ENCODE results near the gene TESK2.
"Not testable (repeated sequence)": the region's sequence is repeated elsewhere in the genome, so short reads cannot be mapped to it uniquely, and the experiment has no call there.

The TESK2 gene, protein sequence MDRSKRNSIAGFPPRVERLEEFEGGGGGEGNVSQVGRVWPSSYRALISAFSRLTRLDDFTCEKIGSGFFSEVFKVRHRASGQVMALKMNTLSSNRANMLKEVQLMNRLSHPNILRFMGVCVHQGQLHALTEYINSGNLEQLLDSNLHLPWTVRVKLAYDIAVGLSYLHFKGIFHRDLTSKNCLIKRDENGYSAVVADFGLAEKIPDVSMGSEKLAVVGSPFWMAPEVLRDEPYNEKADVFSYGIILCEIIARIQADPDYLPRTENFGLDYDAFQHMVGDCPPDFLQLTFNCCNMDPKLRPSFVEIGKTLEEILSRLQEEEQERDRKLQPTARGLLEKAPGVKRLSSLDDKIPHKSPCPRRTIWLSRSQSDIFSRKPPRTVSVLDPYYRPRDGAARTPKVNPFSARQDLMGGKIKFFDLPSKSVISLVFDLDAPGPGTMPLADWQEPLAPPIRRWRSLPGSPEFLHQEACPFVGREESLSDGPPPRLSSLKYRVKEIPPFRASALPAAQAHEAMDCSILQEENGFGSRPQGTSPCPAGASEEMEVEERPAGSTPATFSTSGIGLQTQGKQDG

DNA sequence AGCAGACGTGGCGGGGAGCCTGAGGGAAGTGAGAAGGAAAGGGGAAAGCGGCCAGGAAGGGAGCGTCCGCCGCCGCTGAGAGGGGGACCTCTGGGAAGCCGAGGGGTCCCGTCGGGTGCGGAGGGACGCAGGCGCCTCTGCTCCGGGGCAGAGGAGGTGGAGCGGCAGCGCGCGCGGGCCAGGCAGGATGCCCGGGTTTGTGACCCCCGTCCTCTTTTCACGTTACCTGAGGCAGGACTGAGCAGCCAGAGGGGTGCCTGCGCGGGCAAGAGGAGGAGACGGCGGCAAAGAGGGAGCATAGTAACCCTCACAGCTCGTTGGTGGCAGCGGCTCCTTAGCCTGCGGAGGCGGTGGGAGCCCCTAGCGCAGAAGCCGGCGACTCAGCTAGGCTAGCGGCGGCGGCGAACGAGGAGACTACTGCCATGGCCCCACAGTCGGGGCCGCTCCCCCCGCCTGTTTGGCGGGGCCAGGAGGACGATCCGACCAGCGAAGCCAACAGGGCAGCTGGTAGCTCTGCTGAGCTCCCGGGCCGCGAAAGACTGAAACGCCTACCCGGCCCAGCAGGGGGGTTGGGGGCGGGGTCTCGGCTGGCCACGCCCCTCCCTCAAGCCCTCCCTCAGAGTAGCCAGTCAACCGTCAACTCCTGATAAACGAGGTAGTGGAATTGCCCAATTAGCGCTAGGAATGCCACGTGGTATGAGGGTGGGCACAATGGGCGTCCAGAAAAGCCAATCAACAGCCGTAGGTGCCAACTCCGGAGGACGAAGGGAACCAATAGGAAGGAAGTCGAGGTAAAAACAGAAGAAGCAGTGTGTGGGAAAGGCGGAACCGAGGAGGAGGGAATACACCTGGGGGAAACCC lies at the start of gene TESK2:
Gene TESK2, minus strand, starts transcription at position 538 of the 861 bp plus-strand sequence. CDS start 33,378 bp downstream, outside the sequence.
- DNase-seq: peak; percentile 94

DNA sequence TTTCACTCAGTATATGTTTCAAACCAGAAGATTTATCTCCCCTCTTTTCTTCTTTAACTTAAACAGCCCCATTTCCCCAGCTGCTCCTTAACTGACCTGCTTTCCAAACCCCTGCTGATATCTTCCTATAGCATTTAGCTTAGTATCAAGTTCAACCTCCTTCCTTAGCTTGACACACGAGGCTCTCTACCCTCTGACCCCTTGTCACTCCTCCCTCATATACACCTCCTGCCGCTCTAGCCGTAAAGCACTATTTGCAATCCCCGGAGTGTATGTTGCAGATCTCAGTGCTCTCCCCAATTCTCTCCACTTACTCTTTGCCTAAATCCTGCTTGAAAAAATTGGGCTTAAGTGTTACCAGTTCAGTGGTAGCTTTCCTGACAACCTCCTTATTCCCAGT lies 45.9 kb upstream of the TESK2 start:
- DNase-seq: no peak

DNA sequence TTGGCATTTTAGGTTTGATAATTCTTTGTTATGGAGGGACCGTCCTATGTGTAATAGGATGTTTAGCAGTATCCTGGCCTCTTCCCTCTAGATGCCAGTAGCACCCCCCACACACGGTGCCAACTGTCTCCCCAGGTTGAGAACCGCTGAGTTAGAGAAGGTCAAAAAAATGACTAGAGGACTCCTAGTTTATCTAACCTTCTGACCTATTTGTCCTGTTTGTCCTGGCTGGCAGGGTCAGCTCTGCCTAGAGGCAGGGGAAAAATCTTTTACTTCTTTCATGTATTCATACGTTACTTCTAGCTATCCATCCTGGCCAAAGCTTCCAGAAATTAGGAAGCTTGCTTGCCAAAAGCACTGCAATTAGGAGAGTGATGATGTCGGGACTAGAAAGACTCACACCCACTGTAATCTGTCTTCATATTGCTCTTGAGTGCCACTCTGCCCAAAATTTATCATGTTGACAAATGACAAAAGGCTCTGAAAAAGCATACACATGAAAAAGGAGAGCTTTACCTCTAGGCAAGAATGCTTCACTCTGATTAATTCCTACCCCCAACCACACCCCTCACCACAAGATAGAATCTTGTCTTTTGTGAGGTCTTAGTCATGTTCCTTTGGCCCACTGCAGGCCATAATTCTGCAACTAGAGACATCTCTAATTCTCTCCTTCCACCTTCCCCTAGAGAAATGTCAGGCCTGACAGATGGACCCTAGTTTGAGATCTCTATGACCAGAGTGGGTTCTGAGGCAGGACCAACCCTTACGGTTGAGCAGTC lies 45.2 kb upstream of the TESK2 start:
- DNase-seq: no peak

DNA sequence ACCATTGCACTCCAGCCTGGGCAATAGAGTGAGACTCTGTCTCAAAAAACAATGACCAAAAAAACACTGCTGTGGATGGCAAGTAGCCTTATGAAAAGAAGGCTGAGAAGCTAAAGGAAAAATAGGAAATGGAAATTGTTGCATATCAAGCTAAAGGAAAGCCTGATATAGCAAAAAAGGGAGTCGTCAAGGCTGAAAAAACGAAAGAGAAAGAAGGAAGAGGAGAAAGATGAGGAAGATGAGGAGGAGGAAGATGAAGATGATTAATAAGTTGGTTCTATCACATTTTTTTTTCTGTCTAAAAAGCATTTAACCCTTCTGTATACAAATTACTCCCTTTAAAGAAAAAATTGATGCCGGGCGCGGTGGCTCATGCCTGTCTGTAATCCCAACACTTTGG lies 40.9 kb upstream of the TESK2 start:
- no peak for DNase-seq

DNA sequence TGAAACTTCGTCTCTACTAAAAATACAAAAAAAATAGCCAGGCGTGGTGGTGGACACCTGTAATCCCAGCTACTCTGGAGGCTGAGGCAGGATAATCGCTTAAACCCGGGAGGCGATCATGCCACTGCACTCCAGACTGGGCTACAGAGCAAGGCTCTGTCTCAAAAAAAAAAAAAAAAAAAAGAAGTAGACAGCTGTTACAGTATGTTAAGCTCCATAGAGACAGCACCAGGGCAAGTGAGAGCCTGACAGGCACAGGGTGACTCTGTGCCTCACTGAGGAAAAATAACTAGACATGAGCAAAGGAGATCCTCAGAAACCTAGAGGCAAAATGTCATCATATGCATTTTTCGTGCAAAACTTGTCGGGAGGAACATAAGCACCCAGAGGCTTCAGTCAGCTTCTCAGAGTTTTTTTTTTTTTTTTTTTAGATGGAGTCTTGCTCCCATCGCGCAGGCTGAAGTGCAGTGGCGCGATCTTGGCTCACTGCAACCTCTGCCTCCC lies 39.7 kb upstream of the TESK2 start:
- no peak for DNase-seq

DNA sequence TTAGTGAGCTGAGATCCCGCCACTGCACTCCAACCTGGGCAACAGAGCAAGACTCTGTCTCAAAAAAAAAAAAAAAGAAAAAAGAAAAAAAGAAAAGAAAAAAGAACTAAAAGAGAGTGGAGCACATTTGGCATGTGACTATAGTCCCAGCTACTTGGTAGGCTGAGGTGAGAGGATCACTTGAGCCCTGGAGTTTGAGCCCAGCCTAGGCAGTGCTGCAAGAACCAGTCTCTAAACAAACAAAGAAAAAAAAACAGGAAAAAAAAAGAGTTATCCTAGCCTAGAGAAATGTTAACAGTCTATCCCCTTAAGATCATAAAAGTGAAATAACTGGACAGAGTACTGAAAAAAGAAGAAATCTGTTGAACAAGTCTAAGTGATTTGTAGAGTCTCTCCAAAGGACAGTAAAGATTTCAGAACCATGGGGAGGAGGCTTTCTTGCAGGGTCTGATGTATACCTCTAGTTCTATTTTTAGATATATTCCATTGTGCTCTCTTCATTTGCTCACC lies 35.2 kb upstream of the TESK2 start:
- DNase-seq: no peak

DNA sequence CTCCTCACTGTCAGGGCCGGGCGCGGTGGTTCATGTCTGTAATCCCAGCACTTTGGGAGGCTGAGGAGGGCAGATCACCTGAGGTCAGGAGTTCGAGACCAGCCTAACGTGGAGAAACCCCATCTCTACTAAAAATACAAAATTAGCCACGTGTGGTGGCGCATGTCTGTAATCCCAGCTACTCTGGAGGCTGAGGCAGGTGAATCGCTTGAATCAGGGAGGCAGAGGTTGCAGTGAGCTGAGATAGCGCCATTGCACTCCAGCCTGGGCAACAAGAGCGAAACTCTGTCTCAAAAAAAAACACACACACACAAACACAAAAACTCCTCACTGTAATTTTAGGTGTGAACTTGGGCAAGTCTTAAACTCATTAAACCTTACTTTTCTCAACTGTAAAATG lies 33.0 kb upstream of the TESK2 start:
- DNase-seq: not testable (repeated sequence)

DNA sequence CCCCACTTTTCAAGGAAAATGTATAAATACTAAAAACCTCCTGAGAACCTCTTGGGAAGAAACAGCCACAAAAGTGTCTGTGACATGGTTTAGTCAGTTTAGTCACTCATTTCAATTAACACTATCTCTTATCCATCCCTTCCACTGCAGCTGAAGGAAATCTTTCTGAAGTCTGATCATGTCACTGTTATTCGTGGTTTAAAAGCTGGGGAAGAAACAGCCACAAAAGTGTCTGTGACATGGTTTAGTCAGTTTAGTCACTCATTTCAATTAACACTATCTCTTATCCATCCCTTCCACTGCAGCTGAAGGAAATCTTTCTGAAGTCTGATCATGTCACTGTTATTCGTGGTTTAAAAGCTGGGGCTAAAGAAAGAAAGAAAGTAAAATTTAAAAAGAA lies 32.6 kb upstream of the TESK2 start:
- DNase-seq: not testable (repeated sequence)

DNA sequence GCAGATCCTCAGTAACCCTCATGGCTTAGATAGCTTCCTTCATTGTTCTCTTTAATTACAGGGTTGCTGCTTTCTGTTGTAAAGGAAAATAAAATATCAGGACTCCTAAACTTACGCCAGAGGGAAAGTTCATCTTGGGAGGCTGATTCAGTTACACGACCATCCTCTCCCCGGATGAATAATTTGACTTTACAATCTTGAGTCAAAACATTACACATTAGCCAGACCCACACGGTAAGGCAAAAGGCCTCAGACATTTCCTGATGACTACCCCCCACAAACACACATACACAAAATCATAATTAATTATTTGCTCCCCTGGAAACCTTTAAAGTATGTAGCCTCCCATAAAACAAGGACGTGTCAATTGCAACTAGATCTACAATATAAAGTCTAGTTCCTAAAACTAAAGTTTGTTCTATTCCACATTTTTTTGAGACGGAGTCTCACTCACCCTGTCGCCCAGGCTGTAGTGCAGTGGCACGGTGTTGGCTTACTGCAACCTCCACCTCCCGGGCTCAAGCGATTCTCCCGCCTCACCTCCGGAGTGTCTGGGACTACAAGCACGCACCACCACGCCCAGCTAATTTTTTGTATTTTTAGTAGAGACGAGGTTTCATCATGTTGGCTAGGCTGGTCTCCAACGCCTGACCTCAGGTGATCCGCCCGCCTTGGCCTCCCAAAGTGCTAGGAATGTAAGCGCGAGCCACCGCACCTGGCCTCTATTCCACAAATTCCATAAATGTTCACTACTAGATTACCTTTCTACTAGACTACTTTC lies 31.6 kb upstream of the TESK2 start:
- DNase-seq: no peak

DNA sequence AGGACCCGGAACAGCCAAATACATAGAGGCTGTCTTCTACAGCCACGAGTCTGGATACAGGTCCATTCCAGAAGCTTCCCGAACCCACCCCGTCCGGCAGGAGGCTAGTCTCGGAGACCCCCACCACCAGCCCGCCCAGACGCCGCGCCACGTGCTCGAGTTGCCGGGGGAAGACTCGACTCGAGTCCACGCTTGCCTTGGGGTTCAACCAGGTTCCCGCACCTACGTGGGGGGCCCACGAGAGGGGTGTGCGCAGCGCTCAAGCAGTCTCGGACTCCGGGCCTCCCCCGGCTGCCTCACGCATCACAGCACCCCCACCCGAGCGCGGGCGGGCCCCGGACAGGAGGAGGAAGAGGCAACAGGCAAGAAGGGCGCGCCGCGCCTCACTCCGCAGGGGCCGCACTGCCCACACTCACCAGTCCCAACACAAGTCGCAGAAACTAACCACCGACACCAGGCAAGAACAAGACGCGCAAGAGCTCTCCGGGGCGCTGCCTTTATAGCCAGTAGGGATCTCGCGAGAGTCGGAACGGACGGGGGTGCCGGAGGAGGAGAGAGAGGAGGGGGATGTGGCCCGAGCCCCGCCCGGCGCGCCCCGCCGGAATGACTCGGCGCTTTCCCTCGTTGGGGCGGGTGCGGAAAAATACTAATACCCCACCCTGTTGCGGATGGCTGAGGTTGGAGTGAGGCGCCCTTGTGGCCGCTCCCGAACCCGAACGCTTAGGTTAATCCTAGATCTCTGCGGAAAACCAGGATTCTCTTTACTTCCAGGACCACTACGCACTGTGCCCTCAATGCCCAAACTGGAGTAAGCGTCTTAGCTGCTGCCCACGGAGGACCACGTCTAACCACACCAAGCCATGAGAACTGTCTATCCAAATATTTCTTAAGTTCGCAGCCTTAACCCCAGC lies 30.7 kb upstream of the TESK2 start, which contains the start of gene PRDX1:
Gene PRDX1, minus strand, starts transcription at position 472 of the 911 bp plus-strand sequence. CDS start 2,841 bp downstream, outside the sequence.
- DNase-seq: peak; percentile 83

DNA sequence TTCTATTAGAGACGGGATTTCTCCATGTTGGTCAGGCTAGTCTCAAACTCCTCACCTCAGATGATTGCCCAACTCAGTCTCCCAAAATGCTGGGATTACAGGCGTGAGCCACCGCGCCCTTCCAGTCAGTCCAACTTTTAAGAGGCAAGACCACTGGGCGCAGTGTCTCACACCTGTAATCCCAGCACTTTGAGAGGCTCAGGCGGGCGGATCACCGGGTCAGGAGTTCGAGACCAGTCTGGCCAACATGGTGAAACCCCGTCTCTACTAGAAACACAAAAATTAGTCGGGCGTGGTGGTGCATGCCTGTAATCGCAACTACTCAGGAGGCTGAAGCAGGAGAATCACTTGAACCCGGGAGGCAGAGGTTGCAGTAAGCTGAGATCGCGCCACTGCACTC lies 28.8 kb upstream of the TESK2 start:
- not testable (repeated sequence) for DNase-seq

DNA sequence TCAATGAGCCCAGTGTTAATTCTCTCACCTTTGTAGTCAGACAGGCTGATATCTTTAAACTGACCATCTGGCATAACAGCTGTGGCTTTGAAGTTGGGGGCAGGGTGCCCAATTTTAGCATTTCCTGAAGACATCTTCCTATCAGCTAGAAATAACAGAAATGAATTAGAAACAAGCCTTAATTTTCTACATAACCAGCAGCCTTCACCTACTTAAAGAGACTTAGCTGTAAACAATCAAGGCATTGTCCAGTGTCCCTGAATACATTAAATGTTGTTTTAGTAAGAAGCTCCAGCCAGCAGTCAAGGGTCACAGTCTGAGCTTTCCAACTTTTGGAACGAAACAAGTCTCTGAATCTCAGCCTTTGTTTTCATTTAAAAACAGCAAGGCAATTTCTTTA lies 27.9 kb upstream of the TESK2 start:
- DNase-seq: no peak

DNA sequence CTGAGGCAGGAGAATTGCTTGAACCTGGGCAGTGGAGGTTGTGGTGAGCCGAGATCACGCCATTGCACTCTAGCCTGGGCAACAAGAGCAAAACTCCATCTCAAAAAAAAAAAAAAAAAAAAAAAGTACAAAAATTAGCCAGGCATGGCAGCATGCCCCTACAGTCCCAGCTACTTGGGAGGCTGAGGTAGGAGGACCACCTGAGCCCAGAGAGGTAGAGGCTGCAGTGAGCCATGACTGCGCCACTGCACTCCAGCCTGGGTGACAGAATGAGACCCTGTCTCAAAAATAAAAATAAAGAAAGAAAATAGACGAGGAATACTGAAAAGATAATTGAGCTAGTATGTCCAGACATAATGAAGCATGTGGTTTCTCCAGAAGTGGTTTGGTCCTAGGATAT lies 27.4 kb upstream of the TESK2 start:
- not testable (repeated sequence) for DNase-seq

DNA sequence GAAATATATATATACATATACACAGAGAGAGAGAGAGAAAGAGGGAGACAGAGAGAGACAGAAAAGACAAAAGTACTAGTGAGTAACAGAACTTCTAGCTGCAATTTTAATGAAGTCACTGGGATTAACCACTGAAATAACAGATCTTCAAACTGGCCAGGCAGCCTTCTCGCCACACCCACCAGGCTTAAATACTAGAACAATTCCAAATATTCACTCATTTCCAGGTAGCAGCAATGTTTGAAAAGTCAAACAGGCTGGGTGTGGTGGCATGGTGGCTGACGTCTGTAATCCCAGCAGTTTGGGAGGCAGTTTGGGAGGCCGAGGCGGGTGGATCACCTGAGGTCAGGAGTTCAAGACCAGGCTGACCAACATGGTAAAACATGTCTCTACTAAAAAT lies 25.5 kb upstream of the TESK2 start:
- no peak for DNase-seq

DNA sequence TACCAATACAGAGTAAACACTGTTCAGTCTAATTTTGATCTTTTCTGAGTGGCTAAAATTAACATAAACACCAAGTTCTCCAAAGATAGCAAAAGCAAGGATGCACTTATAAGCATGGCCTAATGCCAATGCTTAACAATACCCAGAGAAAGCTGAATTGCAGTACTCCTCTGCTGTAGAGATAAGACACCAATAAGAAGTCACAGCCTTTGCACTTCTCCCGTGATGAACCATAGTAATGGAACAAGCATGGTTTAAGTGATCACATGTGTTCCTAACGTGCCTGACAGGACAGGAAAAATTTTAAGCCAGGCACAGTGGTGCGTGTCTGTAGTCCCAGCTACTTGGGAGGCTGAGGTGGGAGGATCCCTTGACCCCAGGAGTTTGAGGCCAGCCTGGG lies 25.1 kb upstream of the TESK2 start:
- DNase-seq: no peak

DNA sequence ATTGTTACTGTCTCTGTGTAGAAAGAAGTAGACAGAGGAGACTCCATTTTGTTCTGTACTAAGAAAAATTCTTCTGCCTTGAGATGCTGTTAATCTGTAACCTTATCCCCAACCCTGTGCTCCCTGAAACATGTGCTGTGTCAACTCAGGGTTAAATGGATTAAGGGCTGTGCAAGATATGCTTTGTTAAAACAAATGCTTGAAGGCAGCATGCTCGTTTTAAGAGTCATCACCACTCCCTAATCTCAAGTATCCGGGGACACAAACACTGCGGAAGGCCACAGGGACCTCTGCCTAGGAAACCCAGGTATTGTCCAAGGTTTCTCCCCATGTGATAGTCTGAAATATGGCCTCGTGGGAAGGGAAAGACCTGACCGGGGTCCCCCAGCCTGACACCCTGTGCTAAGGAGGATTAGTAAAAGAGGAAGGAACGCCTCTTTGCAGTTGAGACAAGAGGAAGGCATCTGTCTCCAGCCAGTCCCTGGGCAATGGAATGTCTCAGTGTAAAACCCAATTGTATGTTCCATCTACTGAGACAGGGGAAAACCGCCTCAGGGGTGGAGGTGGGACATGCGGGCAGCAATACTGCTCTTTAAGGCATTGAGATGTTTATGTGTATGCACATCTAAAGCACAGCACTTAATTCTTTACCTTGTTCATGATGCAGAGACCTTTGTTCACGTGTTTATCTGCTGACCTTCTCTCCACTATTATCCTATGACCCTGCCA lies 22.7 kb upstream of the TESK2 start:
- DNase-seq: not testable (repeated sequence)

DNA sequence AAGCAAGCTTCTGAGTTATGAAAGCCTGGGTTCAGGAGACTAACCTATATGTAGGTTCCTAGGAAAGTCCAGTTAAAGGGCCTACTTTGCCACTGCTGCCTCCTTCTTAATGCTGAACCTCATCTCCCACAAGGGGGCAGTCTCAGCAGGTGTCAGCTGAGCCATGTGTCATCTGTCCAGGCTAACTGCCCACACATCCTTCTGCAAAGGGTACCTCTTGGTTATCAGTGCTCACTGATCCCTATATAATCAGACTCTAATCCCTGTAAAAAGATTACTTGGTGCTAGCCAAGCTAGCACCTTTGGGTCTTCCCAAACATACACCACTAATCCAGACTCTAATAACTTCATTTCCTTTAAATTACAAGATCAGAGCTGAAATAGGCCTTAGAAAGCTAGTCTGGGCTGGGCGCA lies 21.7 kb upstream of the TESK2 start:
- peak; percentile 32 for DNase-seq

DNA sequence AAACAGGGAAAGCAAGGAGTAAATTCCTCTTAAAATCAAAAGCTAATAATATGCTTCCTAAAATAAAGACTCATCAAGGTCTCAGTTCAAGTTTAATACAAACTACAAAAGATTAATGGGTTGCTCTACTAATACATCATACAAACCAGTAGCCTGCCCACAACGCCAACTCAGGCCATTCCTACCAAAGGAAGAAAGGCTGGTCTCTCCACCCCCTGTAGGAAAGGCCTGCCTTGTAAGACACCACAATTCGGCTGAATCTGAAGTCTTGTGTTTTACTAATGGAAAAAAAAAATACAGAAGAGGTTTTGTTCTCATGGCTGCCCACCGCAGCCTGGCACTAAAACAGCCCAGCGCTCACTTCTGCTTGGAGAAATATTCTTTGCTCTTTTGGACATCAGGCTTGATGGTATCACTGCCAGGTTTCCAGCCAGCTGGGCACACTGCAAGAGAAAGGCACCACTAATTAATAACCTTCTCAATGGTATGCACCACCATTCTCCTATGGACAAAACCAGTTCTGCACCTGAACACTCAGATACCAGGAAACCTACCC lies 20.1 kb upstream of the TESK2 start:
- DNase-seq: no peak

Data from COR-L47 (cell line).